Measurements from ENCODE around the gene GGCX.

- TF ChIP-seq CTCF (IDR thresholded peaks at IDR 0.05; ENCODE audit: poor library complexity) (no peak), EZH2 (IDR thresholded peaks at IDR 0.05; ENCODE audit: borderline replicate concordance) (no peak), EZH2phosphoT487 (IDR thresholded peaks at IDR 0.05; ENCODE audit: low read depth, severe bottlenecking, unreplicated experiment) (no peak)
These were observed 19.4 kb downstream of the GGCX start for GRCh38 chr2:85541753-85542457.

Measured in hepatocyte (in vitro differentiated cells).